C4-2B (cell line): ENCODE measurements around the gene NCKAP5.

ENCODE experiments used
- CTCF ChIP-seq: fragments of 450-650 bp; conservative IDR thresholded peaks from 2 replicates; pipeline ENCODE4 v1.5.1; 2017; ENCODE audit warnings: mild to moderate bottlenecking
- ZFX ChIP-seq: fragments of 450-650 bp; IDR thresholded peaks from 2 replicates; pipeline ENCODE4 v1.6.1; 2017

- TF ChIP-seq CTCF (no peak), ZFX (no peak)
These were observed 590.3 kb downstream of the NCKAP5 start for GRCh38 chr2:132977812-132978529.
